GM18870 (cell line): Measurements from ENCODE around the gene INVS.

Experiments used
- ATAC-seq: cut with Tn5 transposase; IDR thresholded peaks from one replicate; pipeline ENCODE4 v1.9.1; 2021; ENCODE audit warnings: moderate library complexity; ENCODE audit not compliant: unreplicated experiment

Gene INVS

GRCh38 chr9:100268271-100268670, 169.2 kb downstream of the INVS start:
- no peak for ATAC-seq

- no peak for ATAC-seq
Observed at GRCh38 chr9:100269656-100270055, 170.6 kb downstream of the INVS start.

- ATAC-seq: no peak
Observed at GRCh38 chr9:100277166-100277979, 178.3 kb downstream of the INVS start.

- ATAC-seq: no peak
Observed at GRCh38 chr9:100281066-100281465, 182.0 kb downstream of the INVS start.

GRCh38 chr9:100281676-100282387, 182.8 kb downstream of the INVS start:
- no peak for ATAC-seq

- ATAC-seq: no peak
Observed at GRCh38 chr9:100282388-100282719, 183.3 kb downstream of the INVS start.

GRCh38 chr9:100284247-100284646, 185.2 kb downstream of the INVS start:
- no peak for ATAC-seq

GRCh38 chr9:100285080-100285479, 186.0 kb downstream of the INVS start:
- ATAC-seq: no peak

GRCh38 chr9:100285601-100286000, 186.6 kb downstream of the INVS start:
- no peak for ATAC-seq

GRCh38 chr9:100286257-100286656, 187.2 kb downstream of the INVS start:
- no peak for ATAC-seq

GRCh38 chr9:100287186-100287585, 188.1 kb downstream of the INVS start:
- ATAC-seq: no peak

GRCh38 chr9:100290714-100291113, 191.7 kb downstream of the INVS start:
- no peak for ATAC-seq

GRCh38 chr9:100292414-100292813, 193.4 kb downstream of the INVS start:
- no peak for ATAC-seq

GRCh38 chr9:100294341-100294740, 195.3 kb downstream of the INVS start:
- no peak for ATAC-seq

GRCh38 chr9:100294806-100295205, 195.8 kb downstream of the INVS start:
- no peak for ATAC-seq

GRCh38 chr9:100295240-100295639, 196.2 kb downstream of the INVS start:
- ATAC-seq: no peak

GRCh38 chr9:100296407-100296806, 197.4 kb downstream of the INVS start:
- ATAC-seq: no peak

GRCh38 chr9:100298378-100298777, 199.3 kb downstream of the INVS start:
- ATAC-seq: no peak

GRCh38 chr9:100303747-100304146, 204.7 kb downstream of the INVS start:
- ATAC-seq: no peak

GRCh38 chr9:100306283-100306682, 207.2 kb downstream of the INVS start:
- ATAC-seq: no peak

- no peak for ATAC-seq
Observed at GRCh38 chr9:100307080-100307479, 208.0 kb downstream of the INVS start.

GRCh38 chr9:100308965-100309564, 210.0 kb downstream of the INVS start:
- no peak for ATAC-seq
